ENCODE data around the gene AP4E1.

Gene AP4E1

DNA sequence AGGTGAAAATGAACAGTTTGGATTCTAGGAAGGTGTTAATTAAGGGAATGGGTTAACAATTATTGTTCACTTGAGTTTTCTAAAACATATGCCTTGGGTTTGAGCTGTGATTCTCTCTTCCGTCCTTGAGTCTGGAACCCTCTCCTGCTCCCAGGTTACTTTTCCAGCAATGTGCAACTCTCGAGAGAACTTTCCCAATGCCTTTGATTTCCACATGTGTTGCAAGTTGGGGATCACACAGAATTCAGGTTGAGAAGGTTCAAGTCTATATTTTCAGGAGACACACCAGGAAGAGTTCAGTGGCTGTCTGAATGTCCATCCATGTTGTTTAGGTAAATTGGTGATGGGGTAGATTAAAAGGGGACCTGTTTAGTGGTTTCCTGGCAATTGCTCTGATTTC is 137.5 kb downstream of the AP4E1 start:
- Histone ChIP-seq H3K27ac (ENCODE audit: low read depth, low read length) (no peak overlapping the region), H2AFZ (ENCODE audit: low read length, unreplicated experiment) (no peak overlapping the region), H3K4me3 (ENCODE audit: low read depth, low read length) (no peak overlapping the region), H3K4me1 (ENCODE audit: control insufficient read depth, insufficient read depth, low read length, unreplicated experiment) (peaks cover 12% of the 10 kb centered on the region), H3K79me2 (ENCODE audit: control insufficient read depth, insufficient read depth, low read length, unreplicated experiment) (no peaks in the 10 kb centered on the region), H3K27me3 (ENCODE audit: insufficient read depth, low read length) (no peaks in the 10 kb centered on the region), H3K36me3 (ENCODE audit: insufficient read depth, low read length) (no peaks in the 10 kb centered on the region)

DNA sequence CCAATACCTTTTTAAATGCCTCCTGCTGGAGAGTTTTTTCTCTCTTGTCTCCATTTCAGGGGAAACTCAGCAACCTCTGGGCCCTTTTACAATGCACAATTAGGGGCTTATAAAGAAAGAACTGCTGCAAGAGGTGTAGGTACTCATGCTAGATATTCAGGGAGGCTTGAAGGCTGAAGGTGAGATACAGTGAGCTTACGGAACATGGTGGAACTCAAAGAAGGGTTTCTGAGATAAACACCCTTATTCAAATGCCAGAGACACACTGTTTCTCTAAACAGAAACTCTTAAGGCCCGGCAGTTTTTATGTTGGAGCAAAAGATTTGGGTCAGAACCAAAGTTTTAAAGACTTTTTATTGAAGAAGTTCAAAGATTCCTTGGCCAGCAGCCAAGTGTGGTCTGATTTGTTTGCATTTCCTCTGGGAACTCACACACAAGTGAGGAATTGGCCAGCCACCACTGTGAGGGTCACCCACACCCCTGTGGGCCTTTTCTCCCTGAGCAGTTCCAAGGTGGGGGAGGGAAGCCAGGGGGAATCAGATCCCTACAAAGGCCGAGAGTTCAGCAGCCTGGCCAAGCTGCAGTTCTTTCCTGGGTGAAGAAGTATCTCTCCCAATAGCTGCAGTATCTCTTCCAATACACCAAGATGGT is 138.4 kb downstream of the AP4E1 start:
- no peak overlapping the region for H3K27ac ChIP-seq (ENCODE audit: low read depth, low read length)
- H3K36me3 ChIP-seq (ENCODE audit: insufficient read depth, low read length) = no peaks in the 10 kb centered on the region
- no peak overlapping the region for H2AFZ ChIP-seq (ENCODE audit: low read length, unreplicated experiment)
- H3K4me1 ChIP-seq (ENCODE audit: control insufficient read depth, insufficient read depth, low read length, unreplicated experiment) = peaks cover 12% of the 10 kb centered on the region
- no peaks in the 10 kb centered on the region for H3K27me3 ChIP-seq (ENCODE audit: insufficient read depth, low read length)
- no peak overlapping the region for H3K4me3 ChIP-seq (ENCODE audit: low read depth, low read length)
- H3K79me2 ChIP-seq (ENCODE audit: control insufficient read depth, insufficient read depth, low read length, unreplicated experiment) = no peaks in the 10 kb centered on the region

DNA sequence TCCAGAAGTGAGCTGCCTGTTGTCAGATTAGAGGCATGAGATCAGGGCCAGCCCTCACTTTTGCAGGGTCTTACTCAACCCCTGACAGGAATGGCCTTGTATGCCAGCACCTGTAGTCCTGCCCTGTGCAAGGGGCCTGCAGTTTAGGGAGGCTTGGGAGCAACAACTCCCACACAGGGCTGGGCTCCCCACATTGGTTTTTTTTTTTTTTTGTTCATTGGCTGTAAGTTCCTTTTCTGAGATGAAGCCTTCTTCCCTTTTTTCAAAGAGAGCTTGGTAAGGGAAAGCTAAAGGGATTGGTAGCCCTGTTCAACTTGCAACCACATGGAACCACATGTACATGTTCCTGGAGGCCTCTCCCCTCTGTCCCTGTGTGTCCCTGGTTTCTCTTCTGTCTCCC is 139.8 kb downstream of the AP4E1 start:
- no peaks in the 10 kb centered on the region for H3K36me3 ChIP-seq (ENCODE audit: insufficient read depth, low read length)
- no peak overlapping the region for H3K27ac ChIP-seq (ENCODE audit: low read depth, low read length)
- peaks cover 12% of the 10 kb centered on the region for H3K4me1 ChIP-seq (ENCODE audit: control insufficient read depth, insufficient read depth, low read length, unreplicated experiment)
- H3K27me3 ChIP-seq (ENCODE audit: insufficient read depth, low read length) = no peaks in the 10 kb centered on the region
- H3K79me2 ChIP-seq (ENCODE audit: control insufficient read depth, insufficient read depth, low read length, unreplicated experiment) = no peaks in the 10 kb centered on the region
- no peak overlapping the region for H3K4me3 ChIP-seq (ENCODE audit: low read depth, low read length)
- H2AFZ ChIP-seq (ENCODE audit: low read length, unreplicated experiment) = no peak overlapping the region

DNA sequence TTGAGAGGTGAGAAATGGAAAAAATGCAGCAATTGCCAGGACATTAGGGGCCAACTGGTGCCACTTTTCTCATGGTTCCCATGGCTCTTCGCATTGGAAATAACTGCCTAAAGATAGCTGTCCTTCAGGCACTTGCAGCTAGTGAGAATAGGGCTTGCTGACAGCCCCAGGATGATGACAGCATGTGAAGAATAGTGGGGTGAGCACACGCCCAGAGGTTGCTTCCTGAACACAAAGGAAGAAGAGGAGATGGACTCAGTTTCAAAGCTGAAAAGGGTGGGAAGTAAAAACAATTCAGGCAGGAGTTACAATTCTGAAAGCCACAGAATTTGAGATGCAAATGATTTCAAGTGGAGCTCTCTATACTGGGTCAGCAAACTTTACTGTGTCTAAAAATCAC is 140.6 kb downstream of the AP4E1 start:
- Histone ChIP-seq H3K4me1 (ENCODE audit: control insufficient read depth, insufficient read depth, low read length, unreplicated experiment) (peaks cover 12% of the 10 kb centered on the region), H3K36me3 (ENCODE audit: insufficient read depth, low read length) (no peaks in the 10 kb centered on the region; the same call in 1 of the 2 replicates)

DNA sequence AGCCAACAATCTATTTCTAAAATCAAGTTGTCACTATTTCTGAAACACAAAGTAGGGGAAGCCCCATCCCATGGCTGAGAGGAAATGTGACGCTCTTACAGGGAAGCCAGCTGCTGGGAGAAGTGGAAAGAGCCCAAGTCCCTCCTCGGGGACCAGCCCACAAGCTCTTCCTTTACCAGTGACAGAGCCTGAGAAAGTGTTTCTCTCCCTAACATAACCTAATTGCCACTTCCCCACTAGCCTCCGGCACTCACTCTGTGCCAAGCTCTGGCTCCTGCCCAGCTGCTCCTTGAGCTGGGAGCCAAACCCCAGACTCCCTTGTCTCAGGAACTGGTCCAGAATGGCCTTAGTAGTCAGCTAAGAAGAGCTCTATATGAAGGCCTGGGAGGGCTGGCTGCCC is 143.3 kb downstream of the AP4E1 start:
- peaks cover 13% of the 10 kb centered on the region for H3K36me3 ChIP-seq (ENCODE audit: insufficient read depth, low read length)
- H3K79me2 ChIP-seq (ENCODE audit: control insufficient read depth, insufficient read depth, low read length, unreplicated experiment) = no peaks in the 10 kb centered on the region
- H3K4me1 ChIP-seq (ENCODE audit: control insufficient read depth, insufficient read depth, low read length, unreplicated experiment) = peaks cover 11% of the 10 kb centered on the region
- H3K27me3 ChIP-seq (ENCODE audit: insufficient read depth, low read length) = no peaks in the 10 kb centered on the region
- no peak overlapping the region for H3K27ac ChIP-seq (ENCODE audit: low read depth, low read length)
- H3K4me3 ChIP-seq (ENCODE audit: low read depth, low read length) = no peak overlapping the region
- no peak overlapping the region for H2AFZ ChIP-seq (ENCODE audit: low read length, unreplicated experiment)

More for the DNA sequence above, 140.6 kb downstream of the AP4E1 start:
- H2AFZ ChIP-seq (ENCODE audit: low read length, unreplicated experiment) = no peak overlapping the region
- no peaks in the 10 kb centered on the region for H3K27me3 ChIP-seq (ENCODE audit: insufficient read depth, low read length)
- no peak overlapping the region for H3K4me3 ChIP-seq (ENCODE audit: low read depth, low read length)
- H3K27ac ChIP-seq (ENCODE audit: low read depth, low read length) = no peak overlapping the region
- H3K79me2 ChIP-seq (ENCODE audit: control insufficient read depth, insufficient read depth, low read length, unreplicated experiment) = no peaks in the 10 kb centered on the region

DNA sequence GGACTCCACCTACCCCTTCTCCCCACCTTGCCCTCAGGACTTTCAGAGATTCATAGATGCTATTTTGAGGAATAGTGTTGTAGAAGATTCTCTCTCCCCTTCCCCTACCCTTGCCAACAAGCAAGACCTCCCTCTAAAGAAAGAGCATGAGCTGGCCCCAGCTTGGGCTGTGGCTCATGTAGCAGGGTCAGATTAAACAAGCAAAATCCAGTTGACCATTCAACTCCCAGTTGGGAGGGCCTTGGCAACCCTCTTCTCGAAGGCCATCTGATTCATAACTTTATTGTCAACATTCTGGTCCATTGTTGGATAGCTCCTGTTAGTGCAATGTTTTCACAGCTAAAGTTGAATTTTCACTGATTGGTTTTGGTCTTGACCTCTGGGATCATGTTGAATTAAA is 145.1 kb downstream of the AP4E1 start:
- Histone ChIP-seq H3K4me3 (ENCODE audit: low read depth, low read length) (no peak overlapping the region), H3K36me3 (ENCODE audit: insufficient read depth, low read length) (peaks cover 25% of the 10 kb centered on the region), H3K27ac (ENCODE audit: low read depth, low read length) (no peak overlapping the region), H3K27me3 (ENCODE audit: insufficient read depth, low read length) (no peaks in the 10 kb centered on the region), H3K79me2 (ENCODE audit: control insufficient read depth, insufficient read depth, low read length, unreplicated experiment) (peaks cover under 1% of the 10 kb centered on the region), H3K4me1 (ENCODE audit: control insufficient read depth, insufficient read depth, low read length, unreplicated experiment) (no peaks in the 10 kb centered on the region), H2AFZ (ENCODE audit: low read length, unreplicated experiment) (no peak overlapping the region)

DNA sequence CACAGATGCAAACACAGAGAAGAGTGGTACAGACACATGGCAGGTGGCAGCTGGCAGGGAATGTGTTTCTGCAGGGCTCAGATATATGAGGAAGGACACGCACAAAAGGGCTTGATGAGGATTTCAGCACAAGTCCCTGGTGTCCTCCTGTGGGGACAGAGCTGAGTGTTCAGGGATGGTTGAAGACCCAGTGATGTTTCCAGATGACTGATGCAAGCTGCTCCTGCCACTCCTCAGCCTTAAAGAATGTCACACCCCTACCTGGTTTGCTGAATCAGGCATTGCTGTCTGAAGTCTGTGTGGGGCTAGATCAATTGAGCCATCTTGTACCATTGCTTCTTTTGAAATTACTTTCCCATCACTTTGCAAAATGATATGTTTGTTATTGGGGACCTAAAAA is 146.1 kb downstream of the AP4E1 start:
- no peaks in the 10 kb centered on the region for H3K4me1 ChIP-seq (ENCODE audit: control insufficient read depth, insufficient read depth, low read length, unreplicated experiment)
- H3K79me2 ChIP-seq (ENCODE audit: control insufficient read depth, insufficient read depth, low read length, unreplicated experiment) = peaks cover 6% of the 10 kb centered on the region
- no peak overlapping the region for H3K27ac ChIP-seq (ENCODE audit: low read depth, low read length)
- H3K4me3 ChIP-seq (ENCODE audit: low read depth, low read length) = no peak overlapping the region
- H3K27me3 ChIP-seq (ENCODE audit: insufficient read depth, low read length) = no peaks in the 10 kb centered on the region
- no peak overlapping the region for H2AFZ ChIP-seq (ENCODE audit: low read length, unreplicated experiment)
- H3K36me3 ChIP-seq (ENCODE audit: insufficient read depth, low read length) = peaks cover 29% of the 10 kb centered on the region
